ENCODE measurements around the gene ZAR1L. TPM values are rescaled to one million over a fixed set of nuclear protein-coding genes. Genes with fewer than 3 reads are reported as not detected.
"Not testable (repeated sequence)": the region's sequence is repeated elsewhere in the genome, so short reads cannot be mapped to it uniquely, and the experiment has no call there.

The ZAR1L gene
- total RNA-seq: not detected

- H3K27me3 ChIP-seq: no peaks in the 10 kb centered on the region
- DNase-seq (ENCODE audit: low spot score in 2 of 2): peak; percentile 54 to 95
Measured at GRCh38 chr13:32315238-32316027, at the start of gene ZAR1L, which contains the start of gene BRCA2. Gene ZAR1L (minus strand): TSS chr13:32315363. CDS start chr13:32311925, 3,438 bp downstream. Gene BRCA2 (plus strand): TSS chr13:32315508. CDS start chr13:32316461, 953 bp downstream.

GRCh38 chr13:32362574-32362973, 47.4 kb upstream of the ZAR1L start:
- intact Hi-C loops (cut with DNase I): no loop called here
- no peaks in the 10 kb centered on the region for H3K27me3 ChIP-seq
- no peaks in the 10 kb centered on the region for H3K4me1 ChIP-seq
- H3K27ac ChIP-seq: no peak overlapping the region
- H3K9me3 ChIP-seq: no peaks in the 10 kb centered on the region
- no peak overlapping the region for H3K4me3 ChIP-seq
- no peaks in the 10 kb centered on the region for H3K36me3 ChIP-seq
- TF ChIP-seq CTCF (IDR thresholded peaks at IDR 0.05): no peak
- no peak for DNase-seq (ENCODE audit: low spot score in 2 of 2)

More at GRCh38 chr13:32315238-32316027, at the start of gene ZAR1L, which contains the start of gene BRCA2:
- peak within 1 kb of the TSS; percentile 61 to 78 for H3K4me3 ChIP-seq
- TF ChIP-seq CTCF (IDR thresholded peaks at IDR 0.05): no peak
- no peaks in the 10 kb centered on the region for H3K36me3 ChIP-seq
- H3K4me1 ChIP-seq: peaks cover 0 to 2% of the 10 kb centered on the region in 2 donors
- intact Hi-C loops (cut with DNase I): loop anchor here (5.0 to 10.0 kb wide), 2 partner anchors 222 to 1151 kb away; partner anchors contain the start of genes HSPH1 and N4BP2L2
- peak within 1 kb of the TSS; percentile 94 to 98 for H3K27ac ChIP-seq
- no peaks in the 10 kb centered on the region for H3K9me3 ChIP-seq

- H3K27me3 ChIP-seq; H3K4me3 ChIP-seq; H3K9me3 ChIP-seq; intact Hi-C loops (cut with DNase I); H3K36me3 ChIP-seq; H3K4me1 ChIP-seq; H3K27ac ChIP-seq; DNase-seq (ENCODE audit: low spot score in 2 of 2): not testable (repeated sequence)
Measured at GRCh38 chr13:32355935-32356334, 40.8 kb upstream of the ZAR1L start.

- intact Hi-C loops (cut with DNase I): no loop called here
- Histone ChIP-seq H3K36me3 (no peaks in the 10 kb centered on the region), H3K27ac (no peak overlapping the region), H3K4me1 (no peaks in the 10 kb centered on the region), H3K27me3 (no peaks in the 10 kb centered on the region), H3K4me3 (no peak overlapping the region), H3K9me3 (no peaks in the 10 kb centered on the region)
- TF ChIP-seq CTCF (IDR thresholded peaks at IDR 0.05): no peak
- no peak for DNase-seq (ENCODE audit: low spot score in 2 of 2)
Measured at GRCh38 chr13:32354040-32354439, 38.9 kb upstream of the ZAR1L start.

- H3K36me3 ChIP-seq; DNase-seq (ENCODE audit: low spot score in 2 of 2); H3K4me1 ChIP-seq; H3K27me3 ChIP-seq; H3K27ac ChIP-seq; H3K9me3 ChIP-seq; intact Hi-C loops (cut with DNase I); H3K4me3 ChIP-seq: not testable (repeated sequence)
Measured at GRCh38 chr13:32350839-32351441, 35.8 kb upstream of the ZAR1L start.

- intact Hi-C loops (cut with DNase I): no loop called here
- TF ChIP-seq CTCF (IDR thresholded peaks at IDR 0.05): no peak
- Histone ChIP-seq H3K36me3 (no peaks in the 10 kb centered on the region), H3K4me1 (no peaks in the 10 kb centered on the region), H3K27me3 (no peaks in the 10 kb centered on the region), H3K27ac (no peak overlapping the region), H3K9me3 (no peaks in the 10 kb centered on the region), H3K4me3 (no peak overlapping the region)
- DNase-seq (ENCODE audit: low spot score in 2 of 2): no peak
Measured at GRCh38 chr13:32347651-32348050, 32.5 kb upstream of the ZAR1L start.
